Neural crest cell (in vitro differentiated cells): ENCODE data around the gene NR5A2. TPM values are rescaled to one million over a fixed set of nuclear protein-coding genes. Genes with fewer than 3 reads are reported as not detected.

Experiments
- DNase-seq: peaks from one replicate; pipeline ENCODE4 v3.0.0; 2021; ENCODE audit warnings: low read depth, mixed read lengths, low spot score
- H3K27ac Mint-ChIP-seq: one replicate; pipeline ENCODE4 v1.8.0; 2021; ENCODE audit warnings: mild to moderate bottlenecking, mixed read lengths; ENCODE audit not compliant: unreplicated experiment
- H3K27me3 Mint-ChIP-seq: 2 replicates; pipeline ENCODE4 v1.8.0; 2021; ENCODE audit warnings: low read depth, mild to moderate bottlenecking, mixed read lengths
- H3K36me3 Mint-ChIP-seq: 2 replicates; pipeline ENCODE4 v1.8.0; 2021; ENCODE audit warnings: low read depth, mild to moderate bottlenecking, mixed read lengths
- H3K4me1 Mint-ChIP-seq: 2 replicates; pipeline ENCODE4 v1.8.0; 2021; ENCODE audit warnings: mixed read lengths
- H3K4me3 Mint-ChIP-seq: one replicate; pipeline ENCODE4 v1.8.0; 2021; ENCODE audit warnings: mild to moderate bottlenecking, mixed read lengths
- H3K9me3 Mint-ChIP-seq: 2 replicates; pipeline ENCODE4 v1.8.0; 2021; ENCODE audit warnings: mixed read lengths
- CTCF ChIP-seq: fragments of 200-600 bp; sonication (generic); conservative IDR thresholded peaks from 2 replicates; pipeline ENCODE4 v1.5.0; 2021; ENCODE audit warnings: antibody characterized with exemption, mild to moderate bottlenecking
- total RNA-seq: library from RNA; stranded (reverse); gene quantifications from 2 replicates; pipeline ENCODE4 v1.2.1, GENCODE V29; 2021

NR5A2 gene
- total RNA-seq, 1 donor from 2014 or later = not detected

- TF ChIP-seq CTCF = no peak
- Mint-ChIP-seq H3K4me1 (peaks cover 25% of the 10 kb centered on the region), H3K27ac (no peak overlapping the region), H3K4me3 (no peak overlapping the region), H3K36me3 (no peaks in the 10 kb centered on the region), H3K9me3 (no peaks in the 10 kb centered on the region), H3K27me3 (no peaks in the 10 kb centered on the region)
- DNase-seq = no peak
Observed at GRCh38 chr1:200172311-200172710, 144.8 kb downstream of the NR5A2 start.

DNA sequence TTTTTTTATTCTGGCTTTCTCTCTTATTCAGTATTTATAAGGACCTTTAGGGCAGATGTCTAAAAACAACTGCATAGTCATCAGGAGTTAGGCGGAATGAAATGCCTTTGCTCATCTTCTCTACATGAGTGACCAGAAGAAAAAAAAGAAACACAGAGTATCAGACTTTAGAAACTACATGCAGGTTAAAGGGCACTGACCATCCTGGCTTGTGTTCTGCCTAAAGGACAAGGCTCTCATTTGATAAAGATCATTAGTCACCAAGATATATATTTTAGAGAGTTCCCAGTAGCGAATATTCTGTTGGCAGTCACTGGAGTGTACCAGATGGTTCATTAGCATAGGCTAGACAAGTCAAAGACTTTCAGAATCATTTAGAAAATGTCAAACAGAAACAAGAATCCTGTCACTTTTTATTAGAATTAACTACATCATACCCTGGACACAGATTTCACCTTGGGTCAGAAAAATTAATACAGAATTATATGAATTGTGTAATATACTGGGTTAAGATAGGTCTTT, 145.6 kb downstream of the NR5A2 start:
- H3K27me3 Mint-ChIP-seq = no peaks in the 10 kb centered on the region

GRCh38 chr1:200174525-200175295, 147.2 kb downstream of the NR5A2 start:
- Mint-ChIP-seq H3K36me3 (no peaks in the 10 kb centered on the region), H3K9me3 (no peaks in the 10 kb centered on the region), H3K27me3 (no peaks in the 10 kb centered on the region), H3K4me1 (peaks cover 25% of the 10 kb centered on the region), H3K4me3 (no peak overlapping the region), H3K27ac (no peak overlapping the region)
- no peak for DNase-seq
- no peak for TF ChIP-seq CTCF

More for the DNA sequence above, 145.6 kb downstream of the NR5A2 start:
- H3K27ac Mint-ChIP-seq = no peak overlapping the region
- TF ChIP-seq CTCF = no peak
- no peak overlapping the region for H3K4me3 Mint-ChIP-seq
- DNase-seq = no peak
- no peaks in the 10 kb centered on the region for H3K36me3 Mint-ChIP-seq
- H3K9me3 Mint-ChIP-seq = no peaks in the 10 kb centered on the region
- H3K4me1 Mint-ChIP-seq = peaks cover 25% of the 10 kb centered on the region

- H3K4me3 Mint-ChIP-seq = no peak overlapping the region
- TF ChIP-seq CTCF = no peak
Observed at GRCh38 chr1:200176181-200176580, 148.7 kb downstream of the NR5A2 start.

GRCh38 chr1:200176798-200177197, 149.3 kb downstream of the NR5A2 start:
- peaks cover 25% of the 10 kb centered on the region for H3K4me1 Mint-ChIP-seq

More at GRCh38 chr1:200176181-200176580, 148.7 kb downstream of the NR5A2 start:
- Mint-ChIP-seq H3K4me1 (peaks cover 25% of the 10 kb centered on the region), H3K27ac (no peak overlapping the region), H3K9me3 (peaks cover 5% of the 10 kb centered on the region), H3K27me3 (no peaks in the 10 kb centered on the region), H3K36me3 (no peaks in the 10 kb centered on the region)
- no peak for DNase-seq

More at GRCh38 chr1:200176798-200177197, 149.3 kb downstream of the NR5A2 start:
- Mint-ChIP-seq H3K4me3 (no peak overlapping the region), H3K27ac (no peak overlapping the region), H3K9me3 (peaks cover 5% of the 10 kb centered on the region), H3K36me3 (no peaks in the 10 kb centered on the region), H3K27me3 (no peaks in the 10 kb centered on the region)
- no peak for TF ChIP-seq CTCF
- DNase-seq = no peak
